HK-2 (cell line): ENCODE measurements around the gene KCNJ5.

ENCODE experiments used
- DNase-seq: peaks from one replicate; pipeline ENCODE4 v3.0.0-alpha.2; 2018; ENCODE audit not compliant: unreplicated experiment

The KCNJ5 gene

DNA sequence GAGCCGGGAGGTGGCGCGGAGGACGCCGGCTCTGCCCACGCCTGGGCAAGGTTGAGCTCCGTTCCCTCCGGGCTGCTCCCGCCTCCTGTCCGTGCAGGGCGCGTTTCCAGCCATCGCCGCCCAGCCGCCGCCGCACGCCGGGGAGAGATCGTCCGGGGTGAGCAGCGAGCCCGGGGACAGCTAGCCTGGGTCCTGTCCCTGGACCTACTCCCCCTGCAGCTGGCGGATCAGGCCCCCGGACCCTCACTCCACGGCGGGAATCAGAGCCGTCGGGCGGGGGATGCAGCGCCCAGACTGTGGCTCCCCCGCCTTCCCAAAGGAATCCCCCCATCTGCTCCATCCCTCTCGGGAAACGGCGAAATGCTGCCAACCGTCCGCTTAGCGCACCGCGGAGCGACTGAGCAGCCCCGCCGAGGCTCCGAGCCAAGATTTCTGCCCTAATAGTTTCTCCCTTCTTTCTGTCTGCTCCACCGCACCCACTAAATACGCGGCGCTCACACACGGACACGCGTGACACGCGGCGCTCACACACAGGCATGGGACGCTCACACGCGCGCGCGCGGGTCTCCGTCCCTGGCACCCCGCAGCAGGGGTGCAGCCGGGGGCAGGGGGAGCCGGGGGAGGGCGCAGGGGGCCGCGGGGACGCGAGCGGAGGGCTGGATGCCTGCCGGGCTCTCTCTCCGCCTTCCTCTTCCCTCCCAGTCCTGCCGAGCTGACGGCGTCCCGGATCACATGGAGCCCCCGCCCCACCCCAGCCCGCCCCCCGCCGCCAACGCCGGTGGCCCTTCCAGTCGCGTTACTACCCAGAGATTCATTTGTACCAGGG is at the start of gene KCNJ5:
Gene KCNJ5 (plus strand): TSS at position 814 of the 826 bp plus-strand sequence. CDS start 19,918 bp downstream, outside the sequence.
- no peak for DNase-seq

- no peak for DNase-seq
Measured at GRCh38 chr11:128841461-128842072, 49.6 kb upstream of the KCNJ5 start.

DNA sequence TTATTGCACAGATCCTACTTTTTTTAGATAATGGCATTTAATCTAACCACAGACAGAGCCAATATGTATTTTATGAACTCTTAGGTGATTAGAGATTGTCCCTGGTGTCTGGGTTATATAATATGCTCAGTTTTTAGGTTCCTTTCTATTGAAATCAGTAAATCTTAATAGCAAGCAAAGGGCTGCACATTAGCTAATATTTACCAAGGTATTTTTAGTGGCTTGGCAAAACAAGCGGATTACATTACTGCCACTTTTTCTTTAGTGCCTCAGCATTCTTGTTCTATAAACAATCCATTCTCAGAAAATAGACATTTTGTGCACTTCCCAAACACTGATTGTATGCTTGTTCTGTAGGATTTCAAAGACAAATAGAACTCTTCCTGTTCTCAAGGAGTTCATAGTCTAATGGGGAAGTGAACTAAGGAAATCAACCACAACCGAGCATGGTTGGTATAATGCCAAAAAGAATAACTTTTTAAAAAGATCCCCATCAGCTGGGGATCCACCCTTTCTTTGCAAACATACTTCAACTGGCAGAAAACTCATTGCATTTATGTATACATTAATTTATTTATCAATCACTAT is 47.9 kb upstream of the KCNJ5 start:
- DNase-seq, result no peak

DNA sequence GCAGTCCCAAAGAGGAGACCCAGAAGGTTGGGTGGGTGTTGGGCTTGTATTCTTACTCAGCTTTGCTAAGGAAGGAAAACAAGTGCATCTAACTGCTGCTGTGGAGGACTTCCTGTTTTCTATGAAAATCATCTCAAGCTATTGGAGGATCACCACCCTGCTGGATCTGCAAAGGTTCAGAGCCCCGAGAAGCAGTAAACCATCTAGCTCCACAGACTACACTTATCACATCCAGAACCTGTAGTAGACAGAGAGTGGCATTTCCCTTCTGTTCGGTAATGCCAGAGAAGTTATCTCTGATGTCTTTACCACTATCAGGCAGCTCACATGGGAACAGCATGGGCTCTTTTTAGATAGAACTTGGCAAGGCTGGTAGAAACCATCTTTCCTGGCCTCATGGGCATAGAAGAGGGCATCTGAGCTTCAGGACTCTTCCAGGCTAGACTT is 45.8 kb upstream of the KCNJ5 start:
- DNase-seq, result no peak

- no peak for DNase-seq
Measured at GRCh38 chr11:128846985-128847384, 44.2 kb upstream of the KCNJ5 start.

DNA sequence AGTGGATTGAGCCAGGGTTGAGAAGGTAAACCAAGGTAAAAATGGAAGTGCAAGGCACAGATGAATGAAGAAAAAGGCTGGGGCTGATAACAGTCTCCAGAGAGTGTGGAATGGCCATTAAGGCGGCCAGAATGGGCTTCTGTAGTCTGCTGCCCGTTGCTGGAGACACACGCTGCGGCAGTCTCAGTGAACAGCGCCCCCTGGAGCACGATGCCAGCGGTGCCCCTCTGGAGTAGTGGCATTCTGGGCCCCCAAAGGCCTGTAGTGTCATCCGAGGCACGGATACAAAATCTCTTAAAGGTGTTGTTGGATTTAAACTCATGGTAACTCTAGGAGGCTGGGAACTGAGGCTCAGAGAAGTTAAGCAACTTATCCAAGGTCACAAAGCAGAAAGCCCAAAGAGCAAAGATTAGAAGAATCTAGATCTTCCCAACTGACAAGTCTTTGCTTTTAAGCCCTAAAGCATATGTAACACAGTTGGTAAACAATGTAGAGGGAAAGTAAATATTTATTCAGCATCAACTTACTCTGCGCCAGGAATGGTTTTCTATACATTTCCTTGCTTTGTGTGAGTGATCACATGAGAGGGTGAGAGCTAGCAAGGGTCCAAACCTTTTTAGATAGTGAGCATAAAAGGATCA is 42.2 kb upstream of the KCNJ5 start:
- no peak for DNase-seq

DNA sequence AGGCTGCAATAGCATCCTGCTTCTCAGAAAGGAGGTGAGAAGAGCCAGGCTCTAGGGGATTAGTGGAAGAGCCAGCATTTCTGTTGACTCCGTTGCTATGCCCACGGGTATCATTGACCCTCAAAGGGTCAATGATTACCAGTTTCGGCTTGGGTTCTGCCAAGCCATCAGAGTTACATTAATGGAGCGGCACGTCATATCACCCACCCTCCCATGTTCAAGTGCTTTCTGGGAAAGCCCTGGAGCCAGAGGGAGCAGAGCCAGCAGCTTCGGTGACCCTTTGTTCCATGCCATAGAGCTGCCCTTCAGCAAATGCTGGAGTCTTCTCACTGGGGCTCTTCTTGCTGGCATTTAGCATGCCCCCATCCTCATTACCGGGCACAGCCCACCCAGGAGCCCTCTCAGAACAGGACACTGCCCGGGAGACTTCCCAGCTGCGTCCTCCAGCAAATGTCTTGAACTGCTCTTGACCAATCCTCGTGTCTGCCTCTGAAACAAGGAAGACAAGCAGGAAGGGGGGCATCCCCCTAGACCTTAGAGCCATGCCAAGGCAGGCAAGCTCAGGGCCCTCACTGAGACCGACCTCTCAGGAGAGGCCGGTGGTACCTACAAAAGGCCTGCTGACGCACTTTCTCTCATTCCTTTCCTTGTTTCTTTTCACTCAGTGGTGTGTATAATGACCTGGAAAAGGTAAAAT is 38.7 kb upstream of the KCNJ5 start:
- no peak for DNase-seq

- no peak for DNase-seq
Measured at GRCh38 chr11:128853559-128853958, 37.6 kb upstream of the KCNJ5 start.

GRCh38 chr11:128854841-128855240 is 36.3 kb upstream of the KCNJ5 start:
- no peak for DNase-seq

DNA sequence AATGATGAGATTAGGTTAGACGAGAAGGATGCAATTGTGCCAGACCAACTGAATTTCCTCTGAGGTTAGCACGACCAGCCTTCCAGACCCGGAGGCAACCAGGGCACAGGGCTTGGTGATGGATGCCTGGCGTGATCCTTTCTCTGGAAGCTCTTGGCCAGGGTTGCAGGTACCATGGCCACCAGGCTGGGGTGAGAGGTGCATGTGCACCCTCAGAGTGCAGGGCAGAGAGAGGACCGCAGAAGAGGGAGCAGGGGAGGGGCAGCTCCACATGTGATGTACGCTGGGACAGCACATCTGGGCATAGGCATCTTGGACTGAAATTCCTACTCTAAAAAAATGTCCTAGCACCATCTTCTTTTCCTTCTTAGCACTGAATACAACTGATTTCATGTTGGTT is 34.9 kb upstream of the KCNJ5 start:
- no peak for DNase-seq

DNA sequence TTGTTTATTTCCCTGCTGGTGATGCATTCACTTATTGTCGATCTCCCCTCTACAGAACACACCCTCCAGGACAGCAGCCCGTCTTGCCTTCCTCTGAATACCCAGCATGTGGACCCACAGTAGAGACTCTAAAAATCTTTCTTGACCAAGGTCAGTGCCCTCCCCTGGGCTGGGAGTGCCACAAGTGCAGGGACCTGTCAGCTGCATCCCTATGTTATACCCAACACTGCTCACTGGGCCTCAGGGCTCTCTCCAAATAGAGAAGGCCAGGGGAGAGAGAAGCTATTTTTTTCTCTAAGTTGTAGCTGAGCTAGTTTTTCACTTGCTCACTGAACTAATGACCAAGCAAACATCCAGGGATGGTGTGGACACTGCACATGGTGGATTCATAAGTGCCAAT is 33.8 kb upstream of the KCNJ5 start:
- no peak for DNase-seq

DNA sequence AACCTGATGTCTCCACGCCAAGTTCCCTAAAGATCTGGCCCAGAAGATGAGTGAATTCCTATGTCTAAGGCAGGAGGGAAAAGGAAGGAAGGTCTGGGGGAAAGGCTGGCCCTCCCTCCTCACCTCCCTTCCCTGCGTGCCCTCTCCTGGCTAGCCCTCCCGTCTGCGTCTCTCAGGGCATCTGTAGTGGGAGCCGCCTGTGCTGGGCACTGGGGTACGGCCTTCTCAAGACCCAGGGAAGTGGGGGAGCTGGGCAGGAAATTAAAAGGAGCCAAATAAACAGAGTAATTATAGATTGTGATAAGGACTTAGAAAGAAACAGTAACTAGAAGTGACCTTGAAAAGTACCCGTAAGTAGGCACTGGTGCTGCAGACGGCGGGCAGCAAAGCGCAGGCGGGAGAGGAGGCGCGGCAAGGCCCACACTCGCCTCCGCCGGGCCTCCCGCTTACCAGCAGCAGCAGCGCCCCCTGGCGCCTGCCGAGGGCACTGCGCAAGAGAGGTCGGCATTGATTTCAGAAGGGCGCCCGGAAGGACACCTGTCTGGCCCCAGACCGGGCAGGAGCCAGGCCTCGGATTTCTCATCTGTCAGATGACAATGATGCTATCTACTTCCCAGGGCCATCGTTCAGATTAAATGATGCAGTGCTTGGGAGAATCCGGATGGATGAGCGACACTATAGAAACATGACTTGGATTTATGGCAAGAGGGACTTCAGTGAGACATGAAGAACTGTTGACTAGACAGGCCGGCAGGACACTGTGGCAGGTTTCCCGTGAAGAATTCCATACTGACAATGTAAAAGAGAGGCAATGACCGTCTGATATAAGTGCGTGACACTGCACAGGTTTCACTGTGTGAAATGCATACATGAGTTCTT is 31.4 kb upstream of the KCNJ5 start:
- DNase-seq, result peak; percentile 32

GRCh38 chr11:128860571-128861361 is 30.4 kb upstream of the KCNJ5 start:
- DNase-seq, result no peak

DNA sequence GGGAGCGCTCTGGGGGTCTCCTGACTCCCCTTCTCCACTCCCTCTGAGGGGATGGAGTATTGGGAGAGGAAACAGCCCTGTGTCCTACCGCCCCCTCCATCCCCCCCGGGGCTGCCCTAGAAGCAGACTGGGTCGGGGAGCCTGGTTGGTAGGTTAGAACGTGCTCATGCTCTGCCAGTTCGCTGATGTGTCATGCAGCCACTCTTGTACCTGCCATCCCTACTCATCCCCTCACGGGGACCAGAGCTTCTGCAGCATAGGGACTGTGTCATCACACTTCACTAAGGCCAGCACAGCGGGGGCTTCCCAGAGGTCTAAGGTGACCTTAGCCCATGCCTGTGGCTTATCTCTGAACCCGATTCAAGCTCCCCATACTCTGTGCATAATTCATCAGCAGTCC is 28.8 kb upstream of the KCNJ5 start:
- DNase-seq, result no peak

GRCh38 chr11:128862908-128863660 is 28.1 kb upstream of the KCNJ5 start:
- DNase-seq, result no peak

GRCh38 chr11:128865490-128865889 is 25.7 kb upstream of the KCNJ5 start:
- DNase-seq, result peak; percentile 7

GRCh38 chr11:128867277-128867676 is 23.9 kb upstream of the KCNJ5 start, which contains the start of gene KCNJ1:
KCNJ1 (minus strand) TSS chr11:128867296; CDS start chr11:128840243, 27,053 bp downstream.
- no peak for DNase-seq

GRCh38 chr11:128868841-128869671 is 22.1 kb upstream of the KCNJ5 start:
- no peak for DNase-seq
